DND-41 (cell line): Measurements from ENCODE around the gene PRPSAP1.
A peak's percentile ranks its signal among the peaks of the same experiment; 100 is the strongest.
"Not testable (repeated sequence)": the region's sequence is repeated elsewhere in the genome, so short reads cannot be mapped to it uniquely, and the experiment has no call there.

Experiments used
- ATAC-seq: fragments of 200-7000 bp; cut with Tn5 transposase; 3 replicates; pipeline ENCODE4 v1.9.1; 2021; ENCODE audit warnings: low read depth; ENCODE audit not compliant: insufficient read depth
- DNase-seq: peaks from one replicate; pipeline ENCODE4 v3.0.0-alpha.2; 2020
- H2AFZ ChIP-seq: 2 replicates; pipeline ENCODE4 v1.6.0; 2012; ENCODE audit warnings: low read depth, low read length
- H3K27ac ChIP-seq: 2 replicates; pipeline ENCODE4 v1.5.1; 2012; ENCODE audit warnings: low read length, inconsistent platforms
- H3K27me3 ChIP-seq: fragments of 200-600 bp; sonication (generic); 2 replicates; pipeline ENCODE4 v1.6.0; 2012; ENCODE audit warnings: low read length, mild to moderate bottlenecking, inconsistent platforms; ENCODE audit not compliant: insufficient read depth, poor library complexity
- H3K36me3 ChIP-seq: 2 replicates; pipeline ENCODE4 v1.5.1; 2012; ENCODE audit warnings: low read length, inconsistent platforms; ENCODE audit not compliant: insufficient read depth
- H3K4me1 ChIP-seq: 2 replicates; pipeline ENCODE4 v1.5.1; 2012; ENCODE audit warnings: mild to moderate bottlenecking, low read length; ENCODE audit not compliant: insufficient read depth
- H3K4me2 ChIP-seq: 2 replicates; pipeline ENCODE4 v1.6.0; 2012; ENCODE audit warnings: mild to moderate bottlenecking, moderate library complexity, low read length, inconsistent platforms; ENCODE audit not compliant: insufficient read depth
- H3K4me3 ChIP-seq, 2 experiments: fragments of 200-600 bp in 1 of 2; shearing (Covaris generic) in 1 of 2; 2 replicates each; pipeline ENCODE4 v1.5.1; 2012 to 2016; ENCODE audit warnings: inconsistent platforms in 2 of 2, low read length in 2 of 2, mild to moderate bottlenecking in 2 of 2, low read depth in 1 of 2, moderate library complexity in 1 of 2
- H3K79me2 ChIP-seq: 2 replicates; pipeline ENCODE4 v1.6.0; 2012; ENCODE audit warnings: low read length, inconsistent platforms; ENCODE audit not compliant: insufficient read depth
- H3K9ac ChIP-seq: 2 replicates; pipeline ENCODE4 v1.6.0; 2012; ENCODE audit warnings: low read depth, mild to moderate bottlenecking, inconsistent platforms, low read length, moderate library complexity
- H3K9me3 ChIP-seq: 2 replicates; pipeline ENCODE4 v1.5.1; 2012; ENCODE audit warnings: low read length, moderate library complexity, mild to moderate bottlenecking, inconsistent platforms; ENCODE audit not compliant: insufficient read depth, severe bottlenecking
- H4K20me1 ChIP-seq: 2 replicates; pipeline ENCODE4 v1.6.0; 2012; ENCODE audit warnings: low read length; ENCODE audit not compliant: insufficient read depth
- CTCF ChIP-seq: IDR thresholded peaks from 2 replicates; pipeline ENCODE4 v1.5.1; 2012; ENCODE audit warnings: borderline replicate concordance, low read length, moderate library complexity, mild to moderate bottlenecking; ENCODE audit not compliant: poor library complexity, severe bottlenecking; ENCODE audit errors: extremely low read depth
- EZH2 ChIP-seq: IDR thresholded peaks from 3 replicates; pipeline ENCODE4 v1.6.1; 2012; ENCODE audit warnings: borderline replicate concordance, low read depth, mild to moderate bottlenecking, moderate library complexity, low read length, inconsistent platforms; ENCODE audit not compliant: severe bottlenecking

PRPSAP1 gene

GRCh38 chr17:76351526-76352071 lies 2.1 kb downstream of the PRPSAP1 start:
- no peak for ATAC-seq
- H3K9ac ChIP-seq, result 0 out of 2 replicates have a peak overlapping the region, but pooled peaks have one; percentile 26
- DNase-seq, result no peak
- peak overlapping the region; percentile 92 for H3K4me2 ChIP-seq
- no peak overlapping the region for H2AFZ ChIP-seq
- no peaks in the 10 kb centered on the region for H3K27me3 ChIP-seq
- peaks cover 28% of the 10 kb centered on the region for H3K79me2 ChIP-seq
- no peak overlapping the region for H3K27ac ChIP-seq
- TF ChIP-seq CTCF (no peak), EZH2 (no peak)
- H3K4me1 ChIP-seq, result peaks cover 34% of the 10 kb centered on the region
- H3K9me3 ChIP-seq, result no peaks in the 10 kb centered on the region
- peak overlapping the region in 1 of 2 experiments; percentile 38; a peak in 1 of 4 replicates for H3K4me3 ChIP-seq
- peaks cover 15% of the 10 kb centered on the region for H3K36me3 ChIP-seq
- H4K20me1 ChIP-seq, result no peaks in the 10 kb centered on the region; the same call in 1 of the 2 replicates

- Histone ChIP-seq H3K4me2 (no peak overlapping the region), H3K4me1 (peaks cover 34% of the 10 kb centered on the region), H2AFZ (no peak overlapping the region), H4K20me1 (no peaks in the 10 kb centered on the region; the same call in 1 of the 2 replicates), H3K36me3 (peaks cover 27% of the 10 kb centered on the region), H3K79me2 (peaks cover 28% of the 10 kb centered on the region), H3K27ac (no peak overlapping the region), H3K4me3 (no peak overlapping the region), H3K27me3 (no peaks in the 10 kb centered on the region), H3K9me3 (no peaks in the 10 kb centered on the region), H3K9ac (no peak overlapping the region)
- TF ChIP-seq CTCF (no peak), EZH2 (no peak)
- DNase-seq (no peak), ATAC-seq (no peak)
Measured at GRCh38 chr17:76350463-76350862, 3.3 kb downstream of the PRPSAP1 start.

- not testable (repeated sequence) for H2AFZ ChIP-seq, DNase-seq, H3K27ac ChIP-seq, ATAC-seq, H3K27me3 ChIP-seq, H4K20me1 ChIP-seq, H3K4me2 ChIP-seq, H3K9me3 ChIP-seq, H3K9ac ChIP-seq, H3K4me3 ChIP-seq
- H3K4me1 ChIP-seq, result peaks cover 13% of the 10 kb centered on the region
- H3K36me3 ChIP-seq, result peaks cover 56% of the 10 kb centered on the region
- H3K79me2 ChIP-seq, result peaks cover 18% of the 10 kb centered on the region
Measured at GRCh38 chr17:76346936-76347335, 6.8 kb downstream of the PRPSAP1 start.

- ATAC-seq, result no peak
- TF ChIP-seq EZH2 (no peak), CTCF (no peak)
- Histone ChIP-seq H3K4me3 (no peak overlapping the region), H2AFZ (no peak overlapping the region), H3K27ac (no peak overlapping the region), H3K27me3 (no peaks in the 10 kb centered on the region), H3K9ac (no peak overlapping the region), H3K4me1 (peaks cover 2% of the 10 kb centered on the region; the same call in 1 of the 2 replicates), H3K36me3 (peaks cover 63% of the 10 kb centered on the region), H3K9me3 (no peaks in the 10 kb centered on the region), H3K4me2 (no peak overlapping the region), H4K20me1 (no peaks in the 10 kb centered on the region; the same call in 1 of the 2 replicates), H3K79me2 (peaks cover 7% of the 10 kb centered on the region)
- DNase-seq, result no peak
Measured at GRCh38 chr17:76345377-76345974, 8.2 kb downstream of the PRPSAP1 start.
